ENCODE data around the gene SPEG.

Gene SPEG

GRCh38 chr2:219442256-219443015, 7.8 kb downstream of the SPEG start:
- peak in 3 of 56 donors; percentile 21 to 28 (median 28) for DNase-seq

- DNase-seq: no peak
Observed at GRCh38 chr2:219443016-219443696, 8.5 kb downstream of the SPEG start.

- no peak for DNase-seq
Observed at GRCh38 chr2:219443697-219444023, 9.0 kb downstream of the SPEG start.

- DNase-seq: peak in 12 of 56 donors; percentile 9 to 47 (median 34)
Observed at GRCh38 chr2:219444566-219445091, 10.0 kb downstream of the SPEG start.

DNA sequence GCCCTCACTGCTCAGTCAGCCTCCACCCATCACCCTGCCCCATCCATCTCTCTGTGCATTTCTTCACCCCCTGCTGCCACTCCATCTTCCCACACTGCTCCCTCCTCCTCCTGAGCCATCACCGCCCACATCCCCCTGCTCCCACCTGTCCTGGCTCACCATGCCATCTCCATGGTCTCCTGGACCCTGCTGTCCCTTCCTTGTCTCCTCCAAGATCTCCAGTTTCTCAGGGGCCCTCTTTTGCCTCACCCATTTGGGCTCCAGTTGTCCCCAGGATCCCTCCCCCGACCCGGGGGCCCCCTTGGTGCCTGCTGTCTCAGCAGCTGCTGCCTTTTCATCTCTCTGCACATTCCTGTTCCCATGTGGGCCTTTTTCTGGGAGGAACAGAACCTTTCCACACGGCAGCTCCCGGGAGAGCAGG, 10.6 kb downstream of the SPEG start:
- DNase-seq: peak in 1 of 56 donors; percentile 17

GRCh38 chr2:219446101-219446504, 11.5 kb downstream of the SPEG start:
- DNase-seq: peak in 17 of 56 donors; percentile 11 to 42 (median 24)

GRCh38 chr2:219446689-219447088, 12.0 kb downstream of the SPEG start:
- no peak for DNase-seq

GRCh38 chr2:219447242-219448098, 12.8 kb downstream of the SPEG start:
- DNase-seq: peak in 5 of 56 donors; percentile 9 to 29 (median 16)

DNA sequence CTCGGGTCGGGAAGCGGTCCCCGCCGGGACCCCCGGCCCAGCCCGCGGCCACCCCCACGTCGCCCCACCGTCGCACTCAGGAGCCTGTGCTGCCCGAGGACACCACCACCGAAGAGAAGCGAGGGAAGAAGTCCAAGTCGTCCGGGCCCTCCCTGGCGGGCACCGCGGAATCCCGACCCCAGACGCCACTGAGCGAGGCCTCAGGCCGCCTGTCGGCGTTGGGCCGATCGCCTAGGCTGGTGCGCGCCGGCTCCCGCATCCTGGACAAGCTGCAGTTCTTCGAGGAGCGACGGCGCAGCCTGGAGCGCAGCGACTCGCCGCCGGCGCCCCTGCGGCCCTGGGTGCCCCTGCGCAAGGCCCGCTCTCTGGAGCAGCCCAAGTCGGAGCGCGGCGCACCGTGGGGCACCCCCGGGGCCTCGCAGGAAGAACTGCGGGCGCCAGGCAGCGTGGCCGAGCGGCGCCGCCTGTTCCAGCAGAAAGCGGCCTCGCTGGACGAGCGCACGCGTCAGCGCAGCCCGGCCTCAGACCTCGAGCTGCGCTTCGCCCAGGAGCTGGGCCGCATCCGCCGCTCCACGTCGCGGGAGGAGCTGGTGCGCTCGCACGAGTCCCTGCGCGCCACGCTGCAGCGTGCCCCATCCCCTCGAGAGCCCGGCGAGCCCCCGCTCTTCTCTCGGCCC, 13.6 kb downstream of the SPEG start:
- DNase-seq: no peak

GRCh38 chr2:219448776-219449341, 14.2 kb downstream of the SPEG start:
- no peak for DNase-seq

GRCh38 chr2:219449609-219450008, 15.0 kb downstream of the SPEG start:
- DNase-seq: no peak

DNA sequence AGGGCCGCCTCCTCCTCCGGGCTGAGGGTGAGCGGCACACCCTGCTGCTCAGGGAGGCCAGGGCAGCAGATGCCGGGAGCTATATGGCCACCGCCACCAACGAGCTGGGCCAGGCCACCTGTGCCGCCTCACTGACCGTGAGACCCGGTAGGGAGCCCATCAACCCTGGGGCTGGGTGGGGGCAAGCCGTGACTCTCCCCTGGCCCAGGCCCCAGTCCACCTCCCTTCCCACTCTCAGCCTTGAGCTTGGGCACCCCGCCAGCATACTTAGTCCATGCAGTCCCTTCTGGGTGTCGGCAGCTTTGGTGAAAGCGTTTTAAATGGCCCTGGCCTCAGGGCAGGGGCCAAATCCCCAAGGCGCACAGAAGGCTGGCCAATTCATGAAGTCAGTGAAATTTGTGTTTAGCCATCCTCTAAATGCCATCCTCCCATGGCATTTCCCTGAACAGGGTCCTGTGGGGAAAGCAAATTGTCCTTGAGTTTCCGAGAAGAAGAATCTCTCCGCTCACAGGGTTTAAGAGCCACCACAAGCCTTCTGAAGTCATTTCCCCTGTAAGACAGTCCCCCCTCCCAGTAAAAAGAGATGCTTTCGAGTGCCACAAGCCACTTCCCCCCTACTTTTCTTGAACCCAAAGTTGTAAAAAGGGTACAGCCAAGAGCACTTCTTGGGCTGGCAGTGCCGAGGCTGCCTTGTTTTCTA, 17.2 kb downstream of the SPEG start:
- peak in 13 of 56 donors; percentile 6 to 47 (median 24) for DNase-seq

- DNase-seq: peak in 22 of 56 donors; percentile 9 to 57 (median 38)
Observed at GRCh38 chr2:219452361-219453317, 18.0 kb downstream of the SPEG start.

DNA sequence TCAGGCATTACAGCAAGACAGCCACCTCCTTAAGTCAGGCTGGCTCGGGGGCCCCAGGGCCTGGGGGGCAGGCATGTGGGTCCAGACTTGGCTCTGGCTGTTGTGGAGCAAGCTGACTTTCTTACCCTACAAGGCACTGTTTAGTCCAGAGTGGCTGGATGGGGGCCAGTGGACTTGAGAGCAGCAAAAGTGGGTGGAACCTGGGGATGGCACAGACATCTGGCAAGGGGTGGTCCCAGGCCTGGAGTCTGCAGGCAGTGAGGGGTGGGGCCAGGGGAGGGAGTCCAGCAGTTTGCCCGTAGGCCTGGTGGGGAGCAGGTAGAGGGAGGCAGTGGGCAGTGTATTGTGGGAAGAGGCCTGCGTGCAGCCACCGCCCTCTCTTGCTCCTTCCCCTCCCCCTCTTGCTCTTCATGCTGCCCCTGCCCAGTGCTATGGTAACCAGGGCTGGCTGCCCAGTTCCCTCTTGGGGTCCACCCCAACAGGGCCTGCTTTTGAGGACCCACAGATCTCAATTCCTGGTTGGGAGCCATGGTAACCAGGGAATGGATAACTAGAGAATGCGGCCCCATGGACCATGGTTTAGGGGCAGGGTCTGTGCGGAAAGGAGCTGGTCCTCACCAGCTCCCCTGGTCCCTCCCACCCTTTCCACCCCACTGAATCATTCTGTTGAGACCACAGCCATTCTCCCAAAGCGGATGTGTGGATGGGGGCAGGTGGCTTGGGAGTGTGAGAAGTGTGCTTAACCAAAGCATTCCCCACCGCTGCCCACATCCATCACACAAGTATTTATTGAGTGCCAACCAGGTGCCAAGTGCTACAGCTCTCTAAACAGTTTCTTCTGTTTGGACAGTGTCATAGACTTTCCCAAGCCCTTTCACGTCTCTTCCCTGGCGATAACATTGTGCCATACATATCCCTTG, 19.3 kb downstream of the SPEG start:
- DNase-seq: peak in 7 of 56 donors; percentile 11 to 61 (median 20)

DNA sequence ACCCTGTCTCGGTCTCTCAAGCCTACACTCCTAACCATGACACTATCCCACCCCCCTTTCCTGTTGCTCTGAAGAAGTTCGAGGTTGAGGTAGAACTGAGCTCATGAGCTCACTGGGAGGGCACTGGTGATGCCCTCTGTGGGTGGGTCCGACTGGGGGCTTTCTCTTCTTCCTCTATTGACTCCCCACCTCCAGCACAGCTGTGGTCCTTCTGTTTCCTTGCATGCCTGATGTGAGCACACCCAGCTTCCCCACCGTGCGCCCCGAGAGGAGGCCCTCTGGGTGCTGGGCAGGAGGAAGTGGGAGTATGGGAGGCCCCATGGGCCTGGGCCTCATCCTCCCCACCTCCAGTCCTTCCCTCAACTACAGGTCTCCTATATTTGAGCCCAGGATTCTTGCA, 20.9 kb downstream of the SPEG start:
- DNase-seq: no peak

- no peak for DNase-seq
Observed at GRCh38 chr2:219457784-219458369, 23.2 kb downstream of the SPEG start.

DNA sequence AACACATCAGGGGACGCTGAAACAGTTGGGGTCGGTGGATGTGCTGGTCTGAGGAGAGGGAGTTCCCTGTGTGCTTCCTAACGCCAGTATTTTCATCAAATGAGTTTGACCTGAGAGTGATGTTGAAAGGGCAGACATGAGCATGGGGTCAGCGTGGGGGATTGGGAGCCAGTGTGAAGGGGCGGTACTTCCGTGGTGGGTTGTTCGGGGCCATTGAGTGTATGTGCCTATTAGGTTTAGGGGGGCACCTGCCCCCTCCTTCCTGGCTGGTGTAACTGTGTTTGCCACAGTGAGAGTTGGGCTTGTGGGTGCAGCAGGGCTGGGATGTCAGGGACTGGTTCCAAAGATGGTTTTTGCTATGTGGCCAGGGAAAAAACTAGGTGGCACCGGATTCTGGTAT, 24.4 kb downstream of the SPEG start:
- no peak for DNase-seq
